Lower lobe of right lung (tissue), 2 donors: Measurements from ENCODE around the gene COTL1. TPM values are rescaled to one million over a fixed set of nuclear protein-coding genes. Genes with fewer than 3 reads are reported as not detected.

Experiments used
- ATAC-seq, 2 donors: fragments of 200-7000 bp; cut with Tn5 transposase; one replicate each; pipeline ENCODE4 v1.9.1; 2020 to 2022; ENCODE audit warnings: mild to moderate bottlenecking in 2 of 2, moderate library complexity in 2 of 2
- DNase-seq: peaks from one replicate; pipeline ENCODE4 v3.0.0-alpha.2; 2020
- H3K27ac ChIP-seq: fragments of 200-600 bp; one replicate; pipeline ENCODE4 v1.8.0; 2022
- H3K27me3 ChIP-seq: fragments of 200-600 bp; one replicate; pipeline ENCODE4 v1.8.0; 2022; ENCODE audit warnings: low read depth
- H3K36me3 ChIP-seq: fragments of 200-600 bp; one replicate; pipeline ENCODE4 v1.8.0; 2022; ENCODE audit warnings: mild to moderate bottlenecking
- H3K4me1 ChIP-seq: fragments of 200-600 bp; one replicate; pipeline ENCODE4 v1.8.0; 2022
- H3K4me3 ChIP-seq: fragments of 200-600 bp; one replicate; pipeline ENCODE4 v1.8.0; 2022; ENCODE audit warnings: mild to moderate bottlenecking
- H3K9me3 ChIP-seq: fragments of 200-600 bp; one replicate; pipeline ENCODE4 v1.8.0; 2022
- intact Hi-C: fragments of 100-400 bp; cut with DNase I; formaldehyde crosslinking; loops from one replicate; pipeline ENCODE4 v1.11.0; 2022
- total RNA-seq: library from RNA; stranded (reverse); fragmentation: NEBNext Ultra II Directional; extraction: Animal tissue kit (Norgen Biotek cat#: 25700); gene quantifications from one replicate; pipeline ENCODE4 v1.2.1, GENCODE V29; 2021
- TF ChIP-seq, protein P1 (sequence below): fragments of 200-600 bp; IDR thresholded peaks from one replicate; pipeline ENCODE4 v1.8.0; 2022; ENCODE audit warnings: antibody characterized with exemption, mild to moderate bottlenecking
- donor health status: DM: no; HTN: yes; CAD: no; lungs with severe emphysema.

Gene COTL1
- total RNA-seq, 1 donor from 2014 or later: 221 TPM

DNA sequence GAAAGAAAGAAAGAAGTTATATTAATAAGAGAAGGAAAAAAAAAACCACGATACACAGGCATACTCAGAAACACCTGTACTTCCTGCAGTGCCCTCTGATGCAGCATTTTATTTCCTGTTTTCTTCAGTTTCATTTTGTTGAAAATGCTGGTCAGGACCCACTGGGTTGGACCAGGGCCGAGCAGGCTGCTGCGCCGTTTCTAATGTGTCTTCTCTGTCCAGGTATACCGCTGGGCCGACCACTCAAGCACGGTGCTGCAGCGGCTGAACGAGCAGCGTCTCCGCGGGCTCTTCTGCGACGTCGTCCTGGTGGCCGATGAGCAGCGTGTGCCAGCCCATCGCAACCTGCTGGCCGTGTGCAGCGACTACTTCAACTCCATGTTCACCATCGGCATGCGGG, 38.8 kb upstream of the COTL1 start:
- Histone ChIP-seq H3K27ac (no peak overlapping the region), H3K36me3 (peaks cover 97% of the 10 kb centered on the region)
- DNase-seq: no peak

DNA sequence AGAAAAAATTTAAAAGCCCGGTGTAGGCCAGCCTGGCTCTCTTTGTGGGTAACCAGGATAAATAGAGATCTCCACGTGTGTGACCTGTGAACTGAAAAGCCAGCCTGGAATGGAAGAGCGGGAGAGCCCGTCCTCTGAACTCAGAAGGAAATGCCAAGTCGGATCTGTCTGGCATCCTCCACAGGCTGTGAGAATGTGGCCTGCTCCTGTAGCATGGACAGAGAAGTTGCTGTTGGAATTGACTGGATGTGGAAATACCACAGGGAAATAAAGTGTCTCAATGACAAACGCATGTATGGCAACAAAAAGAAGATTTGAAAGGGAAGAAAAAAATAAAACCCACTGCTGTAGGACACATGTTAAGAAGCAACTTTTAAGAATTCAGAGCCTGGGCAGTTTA, 37.1 kb upstream of the COTL1 start:
- no peak for ATAC-seq
- no peak for DNase-seq

More for the DNA sequence above, 38.8 kb upstream of the COTL1 start:
- no peaks in the 10 kb centered on the region for H3K4me1 ChIP-seq
- H3K9me3 ChIP-seq: no peaks in the 10 kb centered on the region
- H3K4me3 ChIP-seq: no peak overlapping the region
- TF ChIP-seq, protein P1, sequence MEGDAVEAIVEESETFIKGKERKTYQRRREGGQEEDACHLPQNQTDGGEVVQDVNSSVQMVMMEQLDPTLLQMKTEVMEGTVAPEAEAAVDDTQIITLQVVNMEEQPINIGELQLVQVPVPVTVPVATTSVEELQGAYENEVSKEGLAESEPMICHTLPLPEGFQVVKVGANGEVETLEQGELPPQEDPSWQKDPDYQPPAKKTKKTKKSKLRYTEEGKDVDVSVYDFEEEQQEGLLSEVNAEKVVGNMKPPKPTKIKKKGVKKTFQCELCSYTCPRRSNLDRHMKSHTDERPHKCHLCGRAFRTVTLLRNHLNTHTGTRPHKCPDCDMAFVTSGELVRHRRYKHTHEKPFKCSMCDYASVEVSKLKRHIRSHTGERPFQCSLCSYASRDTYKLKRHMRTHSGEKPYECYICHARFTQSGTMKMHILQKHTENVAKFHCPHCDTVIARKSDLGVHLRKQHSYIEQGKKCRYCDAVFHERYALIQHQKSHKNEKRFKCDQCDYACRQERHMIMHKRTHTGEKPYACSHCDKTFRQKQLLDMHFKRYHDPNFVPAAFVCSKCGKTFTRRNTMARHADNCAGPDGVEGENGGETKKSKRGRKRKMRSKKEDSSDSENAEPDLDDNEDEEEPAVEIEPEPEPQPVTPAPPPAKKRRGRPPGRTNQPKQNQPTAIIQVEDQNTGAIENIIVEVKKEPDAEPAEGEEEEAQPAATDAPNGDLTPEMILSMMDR: no peak
- no peak for ATAC-seq
- no peaks in the 10 kb centered on the region for H3K27me3 ChIP-seq
- intact Hi-C loops: no loop called here

DNA sequence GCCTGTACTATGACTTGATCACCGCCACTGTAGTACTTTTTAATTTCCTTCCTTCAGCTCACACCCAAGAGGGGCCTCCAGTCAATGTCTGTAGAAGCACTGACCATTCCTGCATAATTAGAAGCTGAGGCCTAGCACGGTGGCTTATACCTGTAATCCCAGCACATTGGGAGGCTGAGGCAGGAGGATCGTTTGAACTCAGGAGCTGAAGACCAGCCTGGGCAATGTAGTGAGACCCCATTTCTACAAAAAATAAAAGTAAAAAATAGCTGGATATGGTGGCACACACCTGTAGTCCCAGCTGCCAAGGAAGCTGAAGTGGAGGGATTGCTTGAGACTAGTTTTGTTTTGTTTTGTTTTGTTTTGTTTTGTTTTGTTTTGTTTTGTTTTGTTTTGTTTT, 36.4 kb upstream of the COTL1 start:
- H3K9me3 ChIP-seq: no peaks in the 10 kb centered on the region
- H3K36me3 ChIP-seq: peaks cover 83% of the 10 kb centered on the region
- DNase-seq: no peak
- intact Hi-C loops: no loop called here
- ATAC-seq: no peak
- H3K4me1 ChIP-seq: no peaks in the 10 kb centered on the region
- H3K27me3 ChIP-seq: no peaks in the 10 kb centered on the region
- no peak overlapping the region for H3K27ac ChIP-seq
- TF ChIP-seq, protein P1: no peak
- H3K4me3 ChIP-seq: no peak overlapping the region

More for the DNA sequence above, 37.1 kb upstream of the COTL1 start:
- H3K4me3 ChIP-seq: no peak overlapping the region
- intact Hi-C loops: no loop called here
- H3K4me1 ChIP-seq: no peaks in the 10 kb centered on the region
- H3K36me3 ChIP-seq: peaks cover 91% of the 10 kb centered on the region
- TF ChIP-seq, protein P1: no peak
- H3K27ac ChIP-seq: no peak overlapping the region
- H3K27me3 ChIP-seq: no peaks in the 10 kb centered on the region
- H3K9me3 ChIP-seq: no peaks in the 10 kb centered on the region

DNA sequence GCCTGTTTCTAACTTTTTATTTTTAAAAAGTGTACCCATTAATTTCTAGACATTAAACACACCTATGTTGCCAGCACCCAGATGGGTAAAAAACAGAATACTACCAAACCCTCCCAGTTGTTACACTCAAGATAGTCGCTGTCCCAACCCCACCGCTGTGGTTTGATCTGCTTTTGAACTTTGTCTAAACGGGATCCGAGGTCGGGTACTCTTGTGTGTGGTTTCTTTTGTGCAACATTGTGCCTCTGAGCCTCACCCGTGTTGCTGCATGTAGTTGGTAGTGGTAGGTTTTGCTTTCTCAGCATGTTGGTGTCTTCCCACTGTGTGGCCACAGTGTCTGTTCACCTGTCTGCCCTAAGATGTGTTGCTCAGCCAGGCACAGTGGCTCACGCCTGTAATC, 34.7 kb upstream of the COTL1 start:
- no peak overlapping the region for H3K27ac ChIP-seq
- H3K27me3 ChIP-seq: no peaks in the 10 kb centered on the region
- H3K4me1 ChIP-seq: peaks cover 5% of the 10 kb centered on the region
- H3K9me3 ChIP-seq: no peaks in the 10 kb centered on the region
- intact Hi-C loops: no loop called here
- ATAC-seq (no peak), DNase-seq (no peak)
- TF ChIP-seq, protein P1: no peak
- peaks cover 67% of the 10 kb centered on the region for H3K36me3 ChIP-seq
- no peak overlapping the region for H3K4me3 ChIP-seq

DNA sequence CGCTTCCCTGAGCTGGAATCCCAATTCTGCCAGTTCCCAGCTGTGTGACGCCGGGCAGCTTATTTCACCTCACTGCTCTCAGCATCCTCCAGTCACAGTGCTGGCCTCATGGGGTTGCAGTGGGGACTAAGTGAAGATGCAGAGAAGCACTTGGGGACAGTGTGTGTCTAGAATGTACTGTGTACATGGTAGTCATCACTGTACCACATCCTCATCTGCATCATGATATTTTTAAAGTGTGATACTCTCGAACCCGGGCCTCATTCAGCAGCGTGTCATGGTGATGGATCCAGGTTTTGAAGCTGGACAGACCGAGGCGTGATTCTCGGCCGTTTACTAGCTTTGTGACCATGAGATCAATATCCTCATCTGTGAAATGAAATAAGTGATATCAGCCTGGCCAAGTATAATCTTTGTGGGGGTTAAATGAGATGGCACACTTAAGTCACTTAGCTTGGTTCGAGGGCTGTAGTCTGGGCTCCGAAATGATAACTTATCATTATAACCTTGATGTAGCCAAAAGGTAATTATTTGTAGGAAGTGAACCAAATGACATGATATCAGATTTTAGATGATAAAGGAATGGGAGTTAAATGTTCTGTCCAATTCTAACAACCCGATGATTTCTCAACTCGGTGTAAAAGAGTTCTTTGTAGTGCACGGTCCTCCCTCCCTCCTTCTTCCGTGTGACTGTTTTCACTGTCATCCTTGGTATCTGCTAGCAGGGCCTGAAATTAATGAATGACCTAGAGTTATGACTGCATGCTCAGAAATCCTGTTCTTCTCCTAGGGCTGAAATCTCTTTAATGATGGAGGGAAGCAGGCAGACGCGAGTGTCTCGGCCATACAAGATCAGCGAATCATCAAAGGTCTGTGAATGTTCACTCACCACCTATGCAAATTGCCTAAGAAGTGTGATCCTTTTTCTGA, 32.4 kb upstream of the COTL1 start:
- TF ChIP-seq, protein P1: no peak
- no peak overlapping the region for H3K27ac ChIP-seq
- no peak for ATAC-seq

More for the DNA sequence above, 32.4 kb upstream of the COTL1 start:
- H3K4me1 ChIP-seq: peaks cover 9% of the 10 kb centered on the region
- no peaks in the 10 kb centered on the region for H3K9me3 ChIP-seq
- peaks cover 47% of the 10 kb centered on the region for H3K36me3 ChIP-seq
- intact Hi-C loops: no loop called here
- no peaks in the 10 kb centered on the region for H3K27me3 ChIP-seq
- no peak for DNase-seq
- H3K4me3 ChIP-seq: no peak overlapping the region
